Measurements from ENCODE around the gene LNP1.

The LNP1 gene

GRCh38 chr3:100395679-100396431 is 5.5 kb upstream of the LNP1 start:
- H3K4me3 ChIP-seq = no peak overlapping the region

GRCh38 chr3:100396967-100397366 is 4.4 kb upstream of the LNP1 start:
- Histone ChIP-seq H3K27ac (no peak overlapping the region), H3K4me3 (no peak overlapping the region)

More at GRCh38 chr3:100395679-100396431, 5.5 kb upstream of the LNP1 start:
- no peak overlapping the region for H3K27ac ChIP-seq

DNA sequence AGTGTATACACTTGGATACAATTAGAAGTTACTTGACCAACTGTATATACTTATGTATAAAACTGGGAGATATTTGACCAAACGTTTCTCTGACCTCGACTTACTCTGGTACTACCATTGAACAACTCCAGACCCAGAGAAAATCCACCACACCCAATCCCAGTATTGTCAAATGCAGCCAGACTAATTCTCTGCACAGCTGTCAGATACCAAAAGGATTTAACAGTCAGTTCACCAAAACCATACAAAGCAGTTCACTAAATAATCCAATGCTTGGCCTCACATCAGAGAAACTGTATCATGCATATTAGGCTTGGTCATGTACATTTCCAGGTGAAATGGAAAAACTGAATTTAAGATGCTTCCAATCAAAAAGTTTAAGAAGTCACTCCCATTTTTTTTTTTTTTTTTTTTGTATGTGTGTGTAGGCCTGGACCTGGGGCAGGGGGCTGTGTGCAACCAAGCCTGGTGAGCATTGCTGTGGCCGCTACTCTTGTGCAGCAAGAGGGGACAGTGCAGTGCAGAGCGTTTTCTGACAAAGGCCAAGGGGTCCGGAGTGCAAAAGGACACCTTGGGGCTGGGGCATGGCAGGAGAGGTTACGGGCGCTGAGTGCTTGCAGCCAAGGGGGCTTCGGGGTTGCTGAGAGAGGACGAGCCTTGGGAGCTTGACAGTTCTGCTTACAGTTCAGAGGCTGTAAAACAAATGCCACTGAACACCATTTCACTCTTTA is 1.8 kb upstream of the LNP1 start:
- Histone ChIP-seq H3K4me3 (peak overlapping the region; percentile 79 to 100 (median 97)), H3K27ac (peak overlapping the region in 6 of 21 experiments; percentile 89 to 96 (median 91))

- Histone ChIP-seq H3K27ac (peak overlapping the region; percentile 42 to 96 (median 90)), H3K4me3 (peak overlapping the region; percentile 79 to 100 (median 97))
These were observed 940 bp upstream of the LNP1 start for GRCh38 chr3:100400419-100400779.

- Histone ChIP-seq H3K4me3 (peak overlapping the region; percentile 79 to 100 (median 97)), H3K27ac (peak overlapping the region; percentile 3 to 96 (median 90))
These were observed 319 bp downstream of the LNP1 start for GRCh38 chr3:100401674-100402041.

DNA sequence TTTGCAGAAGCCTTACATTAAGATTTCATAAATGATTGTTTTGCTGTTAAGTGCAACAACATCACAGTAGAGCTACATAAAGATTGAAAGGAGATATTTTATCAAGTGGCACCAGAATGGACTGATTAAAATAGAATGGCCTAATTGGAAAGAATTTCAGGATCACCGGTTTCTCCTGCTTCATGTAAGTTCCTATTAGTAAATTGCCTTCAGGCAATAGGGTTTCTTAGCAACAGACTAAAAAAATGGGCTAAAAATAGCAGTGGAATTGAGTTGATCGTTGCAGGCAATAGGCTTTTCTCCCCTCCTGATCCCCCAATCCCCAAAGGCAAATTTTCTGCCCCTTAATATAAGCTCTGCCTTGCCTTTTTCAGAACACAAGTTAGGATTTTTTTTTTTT is 917 bp downstream of the LNP1 start:
- peak overlapping the region; percentile 79 to 100 (median 97) for H3K4me3 ChIP-seq
- H3K27ac ChIP-seq = peak overlapping the region in 16 of 21 experiments; percentile 66 to 96 (median 90)

GRCh38 chr3:100402891-100403290 is 1.6 kb downstream of the LNP1 start:
- peak overlapping the region in 1 of 7 experiments; percentile 97 for H3K4me3 ChIP-seq
- H3K27ac ChIP-seq = no peak overlapping the region

DNA sequence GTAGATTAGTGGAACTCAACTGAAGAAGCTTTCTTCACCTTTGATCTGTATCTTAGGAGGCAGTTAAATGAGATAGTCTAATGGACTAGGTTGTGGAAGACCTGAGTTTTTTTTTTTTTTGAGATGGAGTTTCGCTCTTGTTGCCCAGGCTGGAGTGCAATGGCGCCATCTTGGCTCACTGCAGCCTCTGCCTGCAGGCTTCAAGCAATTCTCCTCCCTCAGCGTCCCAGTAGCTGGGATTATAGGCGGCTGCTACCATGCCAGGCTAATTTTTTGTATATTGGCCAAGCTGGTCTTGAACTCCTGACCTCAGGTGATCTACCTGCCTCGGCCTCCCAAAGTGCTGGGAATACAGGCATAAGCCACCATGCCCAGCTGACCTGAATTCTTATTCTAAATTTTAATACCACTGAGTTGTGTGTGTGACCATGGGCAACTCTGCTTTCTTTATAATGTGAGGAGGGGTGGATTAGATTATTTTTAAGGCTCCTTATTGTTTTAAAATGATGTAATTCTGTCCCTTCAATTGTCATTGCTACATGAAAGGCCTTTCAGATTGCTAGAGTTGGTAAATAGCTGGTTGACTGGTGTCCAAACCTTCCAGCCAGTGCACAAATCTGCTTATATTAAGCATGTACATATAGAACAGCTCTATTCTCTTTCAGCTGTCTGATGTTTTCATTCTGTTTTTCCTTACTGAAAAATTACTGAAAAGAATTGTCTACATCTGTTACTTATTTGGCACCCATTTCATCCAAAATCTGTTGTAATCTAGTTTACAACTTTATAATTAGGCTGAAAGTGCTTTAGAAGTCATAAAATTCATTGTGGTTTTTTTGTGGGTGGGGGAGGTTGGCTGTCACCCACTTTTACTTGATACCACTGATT is 2.3 kb downstream of the LNP1 start:
- no peak overlapping the region for H3K27ac ChIP-seq

GRCh38 chr3:100404250-100404548 is 2.9 kb downstream of the LNP1 start:
- no peak overlapping the region for H3K27ac ChIP-seq
- H3K4me3 ChIP-seq = no peak overlapping the region

More for the DNA sequence above, 2.3 kb downstream of the LNP1 start:
- H3K4me3 ChIP-seq = no peak overlapping the region

- no peak overlapping the region for H3K4me3 ChIP-seq
These were observed 5.8 kb downstream of the LNP1 start for GRCh38 chr3:100407164-100407563.

DNA sequence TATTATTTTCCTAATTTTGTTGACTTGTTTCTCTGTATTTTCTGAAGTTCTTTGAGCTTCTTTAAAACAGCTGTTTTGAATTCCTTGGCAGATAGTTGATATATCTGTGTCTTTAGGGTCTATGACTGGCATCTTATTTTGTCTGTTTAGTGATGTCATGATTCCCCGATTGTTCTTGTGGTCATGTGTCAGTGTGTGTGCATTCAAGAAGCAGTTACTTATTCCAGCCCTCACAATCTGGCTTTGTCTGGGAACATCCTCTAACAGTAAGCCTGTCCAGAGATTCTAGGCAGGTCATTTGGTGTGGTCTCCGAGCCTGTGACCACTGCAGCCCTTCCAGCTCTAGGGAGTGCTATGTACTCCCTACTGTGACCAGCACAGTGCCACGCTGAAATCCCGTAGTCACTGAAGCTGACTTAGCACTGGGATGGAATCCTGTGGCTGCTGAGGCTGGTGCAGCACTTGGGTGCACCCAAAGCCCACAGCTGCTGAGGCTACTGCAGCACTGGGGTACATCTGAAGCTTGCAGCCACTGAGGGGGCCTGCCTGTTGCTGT is 6.7 kb downstream of the LNP1 start:
- no peak overlapping the region for H3K4me3 ChIP-seq
- no peak overlapping the region for H3K27ac ChIP-seq

More at GRCh38 chr3:100407164-100407563, 5.8 kb downstream of the LNP1 start:
- no peak overlapping the region for H3K27ac ChIP-seq

DNA sequence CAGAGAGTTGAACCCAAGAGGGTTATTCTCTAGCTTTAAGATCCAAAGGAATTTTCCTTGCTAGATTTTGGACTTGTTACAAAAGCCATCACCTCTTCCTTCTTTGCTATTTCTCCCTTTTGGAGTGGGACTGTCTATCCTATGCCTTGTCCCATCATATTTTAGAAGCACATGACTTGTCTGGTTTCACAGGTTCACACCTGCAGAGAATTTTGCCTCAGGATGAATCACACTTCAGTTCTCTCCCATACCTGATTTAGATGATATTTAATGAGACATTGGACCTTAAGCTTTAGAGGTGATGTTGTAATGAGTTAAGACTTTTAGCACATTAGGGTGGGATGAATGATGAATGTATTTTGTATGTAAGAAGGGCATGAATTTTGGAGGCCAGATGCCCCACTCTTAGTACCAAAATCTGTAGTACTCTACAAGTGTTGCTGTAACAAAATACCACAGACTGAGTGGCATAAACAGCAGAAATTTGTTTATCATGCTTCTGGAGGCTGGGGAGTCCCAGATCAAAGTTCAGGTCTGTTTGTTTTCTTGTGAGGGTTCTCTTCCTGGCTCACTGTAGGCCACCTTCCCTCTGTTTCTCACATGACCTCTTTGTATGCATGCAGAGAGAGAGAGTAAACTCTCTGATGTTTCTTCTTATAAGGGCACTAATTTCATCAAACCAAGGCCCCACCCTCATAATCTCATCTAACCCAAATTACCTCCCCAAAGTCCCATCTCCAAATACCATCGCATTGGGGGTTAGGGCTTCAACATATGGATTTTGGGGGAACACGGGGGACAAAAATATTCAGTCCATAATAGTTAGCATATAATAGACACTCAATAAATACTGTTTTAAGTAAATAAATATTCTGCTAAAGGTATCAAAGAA is 10.0 kb downstream of the LNP1 start:
- H3K4me3 ChIP-seq = no peak overlapping the region
- no peak overlapping the region for H3K27ac ChIP-seq

DNA sequence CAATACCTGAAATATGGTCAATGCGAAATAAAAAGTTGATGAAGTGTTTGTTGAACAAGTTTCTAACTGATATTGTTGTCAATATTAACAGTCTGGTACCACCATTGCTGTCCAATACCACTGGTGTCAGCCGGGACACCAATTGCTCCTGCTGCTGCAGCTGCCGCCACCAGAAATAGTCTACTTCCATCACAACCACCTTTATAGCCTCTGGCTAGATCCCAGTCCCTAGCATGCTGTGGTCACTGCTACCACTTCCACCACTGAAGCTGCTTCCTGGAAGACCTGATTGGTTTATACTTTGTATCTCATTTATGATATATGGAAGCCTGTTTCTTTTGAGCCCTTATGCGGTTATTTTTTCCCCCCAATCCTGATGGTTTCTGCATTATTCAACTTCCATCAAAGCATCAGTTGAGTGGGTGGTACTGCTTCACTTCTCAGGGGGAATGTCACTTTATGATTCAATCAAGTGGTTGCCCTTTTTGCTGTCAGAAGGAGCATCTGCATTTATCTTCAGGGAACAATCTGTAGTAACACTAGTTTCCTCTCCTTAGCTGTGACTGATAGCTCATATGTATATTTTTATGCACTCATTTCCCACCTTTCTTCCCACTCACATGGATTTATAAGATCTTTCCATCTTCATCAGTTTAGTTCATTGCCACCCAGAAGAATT is 11.7 kb downstream of the LNP1 start:
- Histone ChIP-seq H3K27ac (no peak overlapping the region), H3K4me3 (no peak overlapping the region)

- Histone ChIP-seq H3K27ac (no peak overlapping the region), H3K4me3 (no peak overlapping the region)
These were observed 12.3 kb downstream of the LNP1 start for GRCh38 chr3:100413613-100414012.

- H3K27ac ChIP-seq = no peak overlapping the region
These were observed 14.8 kb downstream of the LNP1 start for GRCh38 chr3:100416176-100416575.

DNA sequence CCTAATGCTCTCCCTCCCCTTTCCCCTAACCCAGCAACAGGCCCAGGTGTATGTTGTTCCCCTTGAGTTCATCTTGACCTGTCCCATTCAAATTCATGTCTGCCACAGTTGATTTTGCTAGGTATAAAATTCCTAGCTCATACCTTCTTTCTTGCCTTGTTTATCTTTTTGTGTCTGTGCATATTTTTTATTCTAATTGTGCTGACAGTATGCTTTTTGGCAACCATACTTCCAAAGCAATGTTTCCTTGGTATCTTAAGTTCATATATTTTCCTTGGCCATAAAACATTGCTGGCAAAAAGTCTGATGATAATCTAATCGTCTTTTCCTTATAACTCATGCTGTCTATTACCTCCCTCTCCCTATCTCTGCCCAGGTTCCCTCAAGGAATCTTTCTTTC is 15.5 kb downstream of the LNP1 start:
- no peak overlapping the region for H3K4me3 ChIP-seq
- H3K27ac ChIP-seq = no peak overlapping the region

More at GRCh38 chr3:100416176-100416575, 14.8 kb downstream of the LNP1 start:
- no peak overlapping the region for H3K4me3 ChIP-seq

GRCh38 chr3:100419406-100419805 is 18.1 kb downstream of the LNP1 start:
- Histone ChIP-seq H3K27ac (no peak overlapping the region), H3K4me3 (no peak overlapping the region)

DNA sequence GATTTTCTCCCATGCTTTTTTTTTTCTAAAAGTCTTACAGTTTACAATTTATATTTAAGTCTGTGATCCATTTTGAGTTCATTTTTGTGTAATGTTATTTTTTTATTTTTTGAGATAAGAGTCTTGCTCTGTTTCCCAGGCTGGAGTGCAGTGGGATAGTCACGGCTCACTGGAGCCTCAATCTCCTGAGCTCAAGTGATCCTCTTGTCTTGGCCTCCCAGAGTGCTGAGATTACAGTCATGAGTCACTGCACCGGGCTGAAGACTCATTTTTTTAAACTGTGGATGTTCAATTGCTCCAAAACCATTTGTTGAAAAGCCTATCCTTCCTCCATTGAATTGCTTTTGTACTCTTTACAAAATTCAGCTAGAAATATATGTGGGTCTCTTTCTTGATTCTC is 19.5 kb downstream of the LNP1 start:
- Histone ChIP-seq H3K4me3 (no peak overlapping the region), H3K27ac (no peak overlapping the region)

All from skin epidermis (tissue), 12 donors.